HPDE6-E6E7 (cell line): ENCODE data around the gene PSMB7.
"Not testable (repeated sequence)": the region's sequence is repeated elsewhere in the genome, so short reads cannot be mapped to it uniquely, and the experiment has no call there.

Experiments used
- DNase-seq: peaks from one replicate; pipeline ENCODE4 v3.0.0; 2011; ENCODE audit warnings: missing footprints; ENCODE audit errors: extremely low spot score

The PSMB7 gene

DNA sequence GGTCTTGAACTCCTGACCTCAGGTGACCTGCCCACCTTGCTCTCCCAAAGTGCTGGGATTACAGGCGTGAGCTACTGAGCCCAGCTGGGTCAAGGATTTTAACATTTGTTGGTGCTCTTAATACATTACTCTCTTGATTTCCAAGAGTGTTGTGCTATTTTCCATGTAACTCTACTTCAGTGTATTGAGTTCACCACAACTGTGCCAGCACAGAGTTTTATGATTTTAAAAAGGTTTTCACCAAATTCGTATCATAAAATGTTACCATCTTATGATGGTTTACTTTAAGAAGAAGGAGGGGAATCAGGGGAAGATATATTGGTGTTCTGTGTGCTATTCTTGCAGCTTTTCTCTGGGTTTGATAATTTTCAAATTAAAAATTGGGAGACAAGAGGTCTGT is 28.4 kb upstream of the PSMB7 start:
- DNase-seq = no peak

DNA sequence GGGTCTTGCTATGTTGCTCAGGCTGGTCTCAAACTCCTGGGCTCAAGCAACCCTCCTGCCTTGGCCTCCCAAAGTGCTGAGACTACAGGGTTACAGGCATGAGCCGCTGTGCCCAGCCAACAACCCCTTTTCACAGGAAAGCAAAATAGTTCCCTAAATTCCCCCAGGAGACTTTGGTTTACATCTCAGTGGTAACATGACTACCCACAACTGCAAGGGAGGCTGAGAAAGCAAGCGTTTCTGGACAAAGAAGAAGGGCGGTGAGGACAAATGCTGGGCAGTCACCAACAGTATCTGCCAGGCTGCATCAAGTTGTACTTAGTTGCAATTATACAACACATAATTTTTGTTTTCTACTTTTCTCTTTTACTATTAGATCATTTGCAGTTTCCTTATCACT is 27.6 kb upstream of the PSMB7 start:
- no peak for DNase-seq

DNA sequence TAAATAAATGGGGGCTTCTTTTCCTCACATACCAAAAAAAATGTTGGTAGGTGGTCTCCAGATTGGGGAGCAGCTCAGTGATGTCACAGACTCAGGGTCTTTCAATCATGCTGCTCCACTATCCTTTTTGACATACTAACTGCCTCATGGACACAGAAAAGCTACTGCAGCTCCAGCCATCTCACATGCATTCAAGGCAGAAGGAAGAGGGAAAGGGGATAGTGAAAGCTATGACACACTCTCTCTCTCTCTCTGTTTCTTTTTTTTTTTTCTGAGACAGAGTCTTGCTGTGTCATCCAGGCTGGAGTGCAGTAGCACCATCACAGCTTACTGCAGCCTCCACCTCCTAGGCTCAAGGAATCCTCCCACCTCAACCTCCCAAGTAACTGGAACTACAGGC is 27.1 kb upstream of the PSMB7 start:
- no peak for DNase-seq

DNA sequence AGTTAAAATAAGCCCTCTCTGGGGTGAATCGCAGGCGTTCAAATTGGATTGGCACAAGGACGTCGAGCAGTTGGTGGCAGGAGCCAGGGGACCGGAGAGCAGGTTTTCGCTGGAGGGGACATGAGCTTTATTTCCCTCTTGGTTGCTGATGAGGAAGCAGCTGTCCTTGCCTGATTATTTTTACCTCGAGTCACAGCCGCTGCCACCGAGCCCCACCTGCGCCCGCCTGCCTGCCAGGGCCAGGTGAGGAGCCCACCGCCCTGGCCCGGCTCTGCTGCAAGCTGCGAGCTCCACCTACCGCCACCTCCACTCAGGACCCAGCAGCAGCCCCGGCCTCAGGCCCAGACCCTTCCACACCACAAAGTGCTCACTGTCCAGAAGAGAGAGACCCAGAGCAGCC is 26.0 kb upstream of the PSMB7 start:
- no peak for DNase-seq

DNA sequence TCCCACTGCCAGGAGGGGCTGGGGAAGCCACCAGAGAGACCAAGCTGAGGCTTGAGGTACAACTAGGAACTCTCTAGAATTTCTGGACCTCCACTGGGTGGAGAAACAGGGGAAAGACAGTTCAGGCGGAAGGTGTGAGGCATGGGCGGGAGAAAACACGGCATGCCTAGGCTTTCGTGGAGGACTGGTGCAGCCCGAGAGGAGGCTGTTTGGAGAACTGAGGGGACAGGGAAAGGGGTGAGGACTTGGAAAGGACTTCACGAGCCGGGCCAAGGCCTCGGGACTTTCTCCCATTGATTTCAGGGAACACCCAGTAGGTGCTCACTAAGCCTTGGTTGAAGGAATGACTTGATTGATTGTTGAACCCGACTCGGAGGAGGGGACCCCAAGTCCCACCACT is 25.5 kb upstream of the PSMB7 start:
- no peak for DNase-seq

DNA sequence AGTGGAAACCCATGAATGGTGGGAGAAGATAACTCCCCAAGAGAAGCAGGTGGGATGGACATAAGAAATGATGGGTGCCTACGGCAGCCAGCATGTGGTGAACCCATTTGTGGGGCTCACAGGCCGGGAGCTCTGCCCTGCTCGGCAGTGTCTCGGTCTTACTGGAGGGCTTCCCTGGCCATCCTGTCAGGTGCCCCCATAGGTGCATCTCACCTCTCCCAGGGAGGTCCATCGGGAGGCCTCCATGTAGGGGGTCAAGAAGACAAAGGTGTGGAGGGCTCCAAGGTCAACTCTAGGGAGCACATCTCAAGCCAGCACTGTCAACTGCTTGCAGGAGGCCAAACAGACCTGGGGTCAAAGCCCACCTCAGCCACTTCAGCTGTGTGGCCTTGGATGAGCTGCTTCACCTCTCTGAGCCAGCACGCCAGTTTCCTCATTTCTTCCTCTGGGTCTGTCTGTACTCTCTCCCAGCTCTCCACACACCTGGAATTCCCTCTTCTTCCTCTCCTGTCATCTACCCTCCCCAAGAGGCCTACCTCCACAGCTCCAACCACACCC is 24.5 kb upstream of the PSMB7 start:
- no peak for DNase-seq

DNA sequence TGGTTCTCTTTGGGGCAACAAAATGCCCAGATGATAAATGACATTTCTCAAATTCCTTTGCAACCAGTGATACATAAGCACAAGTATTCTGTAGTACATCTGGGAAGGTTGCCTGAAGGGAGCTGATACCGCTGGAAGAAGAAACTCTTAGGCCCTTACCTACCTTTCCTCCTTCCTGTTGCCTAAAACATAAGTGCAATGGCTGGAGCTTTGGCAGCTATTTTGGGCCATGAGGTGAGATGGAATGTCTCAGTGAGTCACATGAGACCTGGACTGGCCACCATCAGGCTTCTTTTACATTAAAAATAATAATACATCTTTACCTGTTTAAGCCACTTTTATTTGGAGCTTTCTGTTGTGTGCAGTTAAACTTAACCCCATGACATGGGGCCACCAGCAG is 23.8 kb upstream of the PSMB7 start:
- no peak for DNase-seq

DNA sequence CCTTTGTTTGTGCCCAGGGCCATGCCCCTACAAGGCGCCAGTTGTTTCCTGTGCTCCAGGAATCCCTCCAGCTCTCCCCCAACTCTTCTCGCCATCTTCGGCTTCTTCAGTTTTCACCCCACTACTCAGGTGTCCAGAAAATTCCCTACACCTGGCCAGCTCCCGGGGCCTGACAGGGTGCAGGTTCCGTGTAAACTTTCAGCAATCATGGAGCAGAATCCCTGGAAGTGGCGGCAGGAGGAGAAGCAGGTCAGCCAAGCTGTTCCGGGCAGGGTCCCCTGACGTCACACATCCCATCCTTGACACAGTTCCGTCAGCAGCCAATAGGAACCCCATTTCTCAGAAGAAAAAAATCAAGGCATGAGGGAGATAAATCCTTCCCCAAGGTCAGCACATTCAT is 22.8 kb upstream of the PSMB7 start:
- no peak for DNase-seq

DNA sequence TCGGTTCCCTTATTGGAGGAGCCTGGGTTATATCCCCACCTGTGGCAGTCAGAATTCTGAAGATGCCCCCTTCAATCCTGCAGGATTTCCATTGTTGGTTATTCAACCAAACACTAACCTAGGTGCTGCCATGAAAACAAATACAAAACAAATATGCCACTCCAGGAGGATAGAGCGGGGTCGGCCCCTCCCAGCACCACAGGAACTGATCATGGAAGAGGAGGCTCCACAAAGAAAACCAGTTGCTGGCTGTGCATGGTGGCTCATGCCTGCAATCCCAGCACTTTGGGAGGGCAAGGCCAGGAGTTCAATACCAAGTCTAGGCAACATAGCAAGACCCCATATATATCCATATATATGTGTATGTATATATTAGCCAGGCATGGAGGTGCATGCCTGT is 21.8 kb upstream of the PSMB7 start:
- no peak for DNase-seq

DNA sequence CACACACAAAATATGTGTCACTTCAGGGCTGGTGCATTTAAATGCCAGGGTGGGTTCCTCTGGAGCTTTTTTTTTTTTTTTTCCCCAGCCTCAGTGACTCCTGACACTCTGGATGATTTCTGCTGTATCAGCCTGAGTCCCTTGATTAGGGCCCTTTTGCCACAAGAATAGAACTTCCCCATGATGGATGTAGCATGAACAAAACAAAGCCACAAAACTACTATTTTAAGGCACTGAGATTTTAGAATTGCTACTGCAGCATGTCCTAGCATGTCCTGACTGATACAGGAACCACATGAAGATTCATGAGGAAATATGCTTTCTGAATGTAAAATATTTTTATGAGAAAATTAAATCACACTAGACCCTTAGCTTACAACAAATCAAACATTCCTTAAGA is 21.1 kb upstream of the PSMB7 start:
- DNase-seq = no peak

DNA sequence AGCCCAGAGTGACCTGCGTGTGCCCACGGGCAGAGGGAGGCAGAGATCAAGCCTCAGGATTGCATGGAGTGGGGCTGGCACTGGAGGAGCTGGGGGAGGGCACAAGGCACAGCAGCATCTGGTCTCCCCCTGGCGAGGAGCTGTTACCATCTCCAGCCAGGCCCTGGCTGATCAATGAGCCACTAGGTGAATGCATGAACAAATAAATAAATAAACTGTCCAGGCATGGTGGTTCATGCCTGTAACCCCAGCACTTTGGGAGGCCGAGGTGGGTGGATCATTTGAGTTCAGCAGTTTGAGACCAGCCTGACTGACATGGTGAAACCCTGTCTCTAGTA is 14.3 kb upstream of the PSMB7 start:
- DNase-seq = no peak

DNA sequence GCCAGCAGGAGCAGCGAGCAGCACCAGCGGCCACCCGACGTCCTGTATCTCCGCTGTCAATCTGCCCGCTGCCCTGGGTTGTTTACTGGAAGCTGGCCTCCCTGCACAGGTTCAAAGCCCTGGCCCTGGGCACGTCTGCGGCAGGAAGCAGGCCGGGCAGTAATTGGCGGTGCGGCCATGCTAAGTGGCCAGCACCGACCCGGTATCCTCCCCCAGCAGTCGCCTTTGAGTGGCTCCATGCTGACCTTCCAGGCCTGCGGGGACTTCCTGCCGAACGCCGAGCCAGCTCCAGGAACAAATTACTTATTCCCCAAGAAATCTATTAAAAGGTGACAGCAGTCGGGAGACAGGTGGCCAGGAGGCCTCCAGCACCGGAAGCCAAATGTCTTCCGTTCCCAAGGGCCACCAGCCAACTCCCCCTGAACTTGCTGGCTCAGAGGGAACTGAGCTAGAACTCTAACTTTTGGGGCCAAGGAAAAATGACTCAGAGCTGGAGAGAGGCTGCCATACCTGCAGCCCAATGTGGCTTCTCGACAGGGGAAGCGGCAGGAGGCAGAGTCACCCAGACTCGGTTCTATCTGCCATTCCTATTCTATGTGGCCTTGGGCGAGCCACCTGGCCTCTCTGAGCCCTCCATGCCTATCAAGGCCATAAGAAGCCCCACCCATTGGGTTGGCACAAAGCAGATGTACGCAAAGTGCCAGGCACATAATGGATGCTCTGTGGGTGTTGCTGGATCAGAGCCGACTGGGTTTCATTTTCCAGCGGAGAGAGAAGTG is 13.7 kb upstream of the PSMB7 start:
- DNase-seq = no peak

DNA sequence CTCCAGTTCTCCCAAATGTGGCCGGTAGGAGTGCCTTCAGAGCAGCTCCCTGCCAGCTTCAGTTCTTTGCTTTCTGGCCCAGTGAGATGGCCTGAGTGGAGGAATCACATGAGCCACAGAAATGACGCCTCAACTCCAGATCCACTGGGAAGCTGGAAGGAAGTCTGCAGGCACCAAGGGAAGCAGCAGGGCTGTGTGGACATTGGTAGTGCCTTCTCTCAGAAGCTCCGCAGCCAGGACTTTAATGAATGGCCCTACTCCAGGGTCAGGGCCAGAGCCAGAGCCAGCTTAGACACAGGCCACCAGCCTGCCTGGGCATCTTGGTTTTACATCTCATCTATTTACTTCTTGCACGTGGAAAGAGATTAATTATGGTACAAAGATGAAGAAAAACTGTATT is 12.0 kb upstream of the PSMB7 start:
- DNase-seq = no peak

DNA sequence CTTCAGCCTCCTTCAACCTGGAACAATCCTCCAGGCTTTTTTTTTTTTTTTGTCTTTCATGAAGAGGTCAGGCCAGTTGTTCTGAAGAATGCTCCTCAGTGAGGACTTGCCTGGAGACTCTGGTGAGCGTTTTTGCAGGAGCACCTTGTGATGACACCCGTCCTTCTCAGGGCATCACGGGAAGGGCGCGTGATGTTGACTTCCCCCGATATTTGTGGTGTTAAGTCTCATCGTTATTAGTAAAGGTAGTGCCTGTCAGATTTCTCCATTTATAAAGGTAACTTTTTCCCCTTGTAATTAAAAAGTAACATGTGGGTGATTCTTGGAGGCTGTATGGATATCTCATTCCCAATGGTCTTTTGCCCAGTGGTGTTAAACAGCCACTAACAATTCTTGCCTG is 11.1 kb upstream of the PSMB7 start:
- no peak for DNase-seq

DNA sequence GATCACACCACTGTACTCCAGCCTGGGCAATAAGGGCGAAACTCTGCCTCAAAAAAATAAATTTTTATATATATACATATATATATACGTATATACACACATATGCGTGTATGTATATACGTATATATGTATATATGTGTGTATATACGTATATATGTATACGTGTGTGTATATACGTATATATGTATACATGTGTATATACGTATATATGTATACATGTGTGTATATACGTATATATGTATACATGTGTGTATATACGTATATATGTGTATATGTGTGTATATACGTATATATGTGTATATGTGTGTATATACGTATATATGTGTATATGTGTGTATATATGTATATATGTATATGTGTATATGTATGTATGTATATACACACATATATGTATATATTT is 10.5 kb upstream of the PSMB7 start:
- not testable (repeated sequence) for DNase-seq

DNA sequence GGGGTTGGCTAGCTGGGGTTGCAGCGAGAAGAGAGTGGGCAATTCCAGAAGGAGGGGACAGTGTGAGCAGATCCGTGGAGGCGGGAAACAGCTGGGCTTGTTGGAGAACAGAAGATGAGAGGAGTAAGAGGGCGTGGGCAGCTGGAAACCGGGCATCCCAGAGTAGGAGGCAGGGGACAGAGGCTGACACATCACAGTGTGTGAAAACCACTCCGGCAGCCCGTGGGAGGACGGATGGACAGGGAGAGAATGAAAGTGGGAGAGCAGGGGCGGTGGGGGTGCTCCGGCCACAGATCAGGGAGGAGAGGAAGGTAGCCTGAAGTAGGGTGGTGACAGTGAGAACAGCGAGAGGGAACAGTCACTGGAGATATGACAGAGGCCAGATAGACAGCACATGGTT is 8.3 kb upstream of the PSMB7 start:
- DNase-seq = no peak

DNA sequence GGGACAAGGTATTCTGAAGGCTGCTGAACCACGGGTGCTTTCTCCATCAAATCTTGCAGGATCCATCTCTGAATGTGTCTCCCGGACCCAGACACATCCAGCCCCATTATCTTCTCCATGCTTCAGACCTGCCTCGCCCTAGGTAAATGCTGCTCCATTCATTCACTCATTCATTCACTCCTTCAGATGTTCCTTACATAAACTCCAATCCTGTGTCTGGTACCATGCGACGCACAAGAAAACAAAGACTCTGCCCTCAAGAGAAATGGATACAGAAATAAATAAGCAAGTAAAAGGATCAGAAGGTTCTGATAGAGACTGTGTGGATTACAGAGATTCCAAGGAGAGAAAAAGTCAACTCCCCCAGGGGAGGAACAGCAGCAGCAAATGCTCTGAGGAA is 7.9 kb upstream of the PSMB7 start:
- no peak for DNase-seq

DNA sequence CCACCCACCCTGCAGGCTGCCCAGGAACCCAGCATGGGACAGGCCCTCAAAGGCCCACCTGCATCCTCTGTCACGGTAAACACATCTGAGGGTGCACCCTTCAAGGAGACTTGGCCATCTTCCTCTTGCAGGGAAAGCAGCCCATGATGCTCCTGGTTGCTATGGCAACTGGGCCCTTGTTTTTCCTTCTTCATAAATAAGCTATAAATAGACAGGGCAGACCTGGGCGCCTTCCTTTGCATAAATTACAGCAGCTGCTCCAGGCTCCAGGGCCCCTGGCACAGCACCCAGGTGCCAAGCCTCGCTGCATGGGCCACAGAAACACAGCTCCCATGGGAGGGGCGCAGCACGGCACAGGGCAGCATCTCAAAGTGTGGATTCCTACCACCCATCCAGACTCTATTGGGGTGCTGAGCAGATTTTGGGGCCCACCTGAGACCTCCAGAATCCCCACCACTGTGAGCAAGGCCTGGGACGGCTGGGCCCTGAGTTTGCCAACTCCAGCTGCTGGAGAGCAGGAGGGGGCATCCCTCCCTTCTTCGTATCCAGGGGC is 5.8 kb upstream of the PSMB7 start:
- no peak for DNase-seq

DNA sequence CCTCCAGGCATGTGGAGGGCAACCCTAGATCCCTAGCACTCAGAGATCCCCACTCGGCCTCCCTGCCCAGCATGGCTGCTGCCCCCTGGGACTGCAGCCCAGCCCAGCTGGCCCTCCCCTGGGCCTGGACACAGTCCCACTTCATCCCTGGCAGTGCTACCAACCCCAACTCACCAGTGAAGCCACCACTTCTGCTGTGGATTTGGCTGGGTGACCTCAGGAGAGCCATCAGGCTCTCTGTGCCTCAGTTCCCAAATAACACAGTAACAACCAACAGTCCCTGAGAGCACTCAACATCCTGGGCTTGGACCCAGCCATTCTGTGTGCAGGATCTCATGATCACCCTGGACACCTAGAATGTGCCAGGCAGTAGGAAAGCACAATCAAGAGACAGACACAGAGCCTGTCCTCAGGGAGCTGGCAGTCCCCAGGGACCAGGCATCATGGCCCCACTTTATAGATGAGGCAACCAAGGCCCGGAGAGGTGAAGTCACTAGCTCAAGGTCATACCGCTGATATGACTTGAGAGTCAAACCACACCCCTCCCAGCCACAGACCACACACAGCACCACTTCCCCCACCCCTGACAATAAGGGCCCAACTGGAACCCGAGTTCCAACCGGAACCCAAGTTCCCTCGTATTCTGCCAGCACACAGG is 4.7 kb upstream of the PSMB7 start:
- no peak for DNase-seq

DNA sequence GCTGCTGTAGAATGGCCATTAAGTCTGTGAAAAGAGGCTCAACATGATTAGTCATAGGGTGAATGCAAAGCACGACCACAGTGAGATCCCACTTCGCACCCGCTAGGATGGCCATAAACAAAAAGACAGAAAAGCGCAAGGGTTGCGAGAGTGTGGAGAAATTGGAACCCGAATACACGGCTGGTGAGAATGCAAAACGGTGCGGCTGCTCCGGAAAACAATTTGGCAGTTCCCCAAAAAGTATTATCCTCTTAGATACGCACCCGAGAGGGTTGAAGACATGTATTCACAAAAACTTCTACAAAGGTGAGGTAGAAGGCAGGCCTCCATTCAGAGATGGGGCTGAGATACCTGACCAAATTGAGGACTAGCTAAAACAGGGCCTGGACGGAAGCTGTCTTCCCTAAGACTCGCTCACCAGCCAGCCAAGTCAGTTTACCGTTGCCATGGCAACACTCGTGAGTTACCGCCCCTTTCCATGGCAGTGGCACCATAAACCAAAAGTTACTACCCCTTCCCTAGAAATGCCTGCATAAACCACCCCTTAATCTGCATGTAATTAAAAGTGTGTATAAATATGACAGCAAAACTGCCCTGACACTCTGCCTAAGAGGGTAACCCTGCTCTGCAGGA is 726 bp upstream of the PSMB7 start:
- no peak for DNase-seq

DNA sequence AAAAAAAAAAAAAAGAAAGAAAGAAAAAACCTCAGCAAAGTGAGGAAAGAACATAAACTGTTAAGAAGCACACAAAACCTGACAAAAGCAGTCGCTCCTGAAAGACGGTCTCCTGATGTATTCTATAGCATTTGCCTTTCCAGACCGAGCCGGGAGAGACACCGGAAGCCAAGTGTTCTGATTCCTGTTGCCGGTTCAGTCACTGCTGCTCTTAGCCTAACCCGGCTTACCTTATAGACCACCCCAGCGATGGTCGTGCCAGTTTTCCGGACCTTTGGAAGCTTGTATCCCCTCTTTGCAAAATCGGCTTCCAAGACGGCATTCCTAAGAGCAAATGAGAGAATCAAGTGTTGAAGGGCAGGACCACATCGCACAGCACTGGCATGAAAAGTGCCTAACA is 630 bp downstream of the PSMB7 start:
- no peak for DNase-seq

DNA sequence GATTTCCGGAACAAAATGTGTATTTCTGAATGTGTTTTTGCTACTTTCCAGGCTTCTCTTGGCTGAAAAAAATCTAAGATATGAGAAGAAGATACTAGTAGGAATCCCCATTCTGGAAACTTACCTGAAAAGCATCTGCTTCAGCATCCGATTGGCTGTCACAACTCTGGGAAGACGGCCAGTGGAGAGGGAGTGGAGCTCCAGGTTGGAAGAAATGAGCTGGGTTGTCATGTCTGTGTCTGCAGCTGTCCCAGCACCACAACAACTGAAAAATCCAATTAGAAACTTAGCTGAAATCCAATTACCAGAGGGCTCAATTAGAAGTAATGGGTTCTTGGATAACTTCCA is 3.0 kb downstream of the PSMB7 start:
- DNase-seq = no peak
